ENCODE results near the gene AFG3L2.
"Not testable (repeated sequence)": the region's sequence is repeated elsewhere in the genome, so short reads cannot be mapped to it uniquely, and the experiment has no call there.

AFG3L2 gene

GRCh38 chr18:12383759-12384158, 6.7 kb upstream of the AFG3L2 start:
- not testable (repeated sequence) for H3K4me3 Mint-ChIP-seq; H3K27me3 Mint-ChIP-seq (ENCODE audit: low read depth); H3K9me3 Mint-ChIP-seq; H3K27ac Mint-ChIP-seq; DNase-seq (ENCODE audit: low spot score); H3K4me1 Mint-ChIP-seq (ENCODE audit: low read depth); H3K36me3 Mint-ChIP-seq (ENCODE audit: low read depth)

- H3K27me3 Mint-ChIP-seq (ENCODE audit: low read depth); H3K27ac Mint-ChIP-seq; H3K4me3 Mint-ChIP-seq; DNase-seq (ENCODE audit: low spot score); H3K4me1 Mint-ChIP-seq (ENCODE audit: low read depth); H3K36me3 Mint-ChIP-seq (ENCODE audit: low read depth); H3K9me3 Mint-ChIP-seq: not testable (repeated sequence)
Measured at GRCh38 chr18:12382221-12382814, 5.3 kb upstream of the AFG3L2 start.

- Mint-ChIP-seq H3K27ac (peak overlapping the region; percentile 86), H3K36me3 (ENCODE audit: low read depth) (peaks cover 12% of the 10 kb centered on the region), H3K4me1 (ENCODE audit: low read depth) (peaks cover 27% of the 10 kb centered on the region), H3K4me3 (peak overlapping the region; percentile 91)
- not testable (repeated sequence) for H3K9me3 Mint-ChIP-seq; DNase-seq (ENCODE audit: low spot score); H3K27me3 Mint-ChIP-seq (ENCODE audit: low read depth)
Measured at GRCh38 chr18:12378198-12378558, 1.2 kb upstream of the AFG3L2 start.

GRCh38 chr18:12377556-12378197, 650 bp upstream of the AFG3L2 start:
- no peak for DNase-seq (ENCODE audit: low spot score)
- Mint-ChIP-seq H3K27ac (peak overlapping the region; percentile 86), H3K9me3 (no peaks in the 10 kb centered on the region), H3K4me1 (ENCODE audit: low read depth) (peaks cover 32% of the 10 kb centered on the region), H3K27me3 (ENCODE audit: low read depth) (peaks cover 2% of the 10 kb centered on the region), H3K4me3 (peak overlapping the region; percentile 91), H3K36me3 (ENCODE audit: low read depth) (peaks cover 12% of the 10 kb centered on the region)

- peaks cover 2% of the 10 kb centered on the region for H3K27me3 Mint-ChIP-seq (ENCODE audit: low read depth)
- H3K27ac Mint-ChIP-seq = peak overlapping the region; percentile 92
- H3K4me1 Mint-ChIP-seq (ENCODE audit: low read depth) = peaks cover 45% of the 10 kb centered on the region
- H3K36me3 Mint-ChIP-seq (ENCODE audit: low read depth) = peaks cover 15% of the 10 kb centered on the region
- H3K9me3 Mint-ChIP-seq = no peaks in the 10 kb centered on the region
- DNase-seq (ENCODE audit: low spot score) = no peak
- peak overlapping the region; percentile 91 for H3K4me3 Mint-ChIP-seq
Measured at GRCh38 chr18:12376034-12376753, 833 bp downstream of the AFG3L2 start.

GRCh38 chr18:12374401-12374800, 2.6 kb downstream of the AFG3L2 start:
- peaks cover 2% of the 10 kb centered on the region for H3K27me3 Mint-ChIP-seq (ENCODE audit: low read depth)
- no peaks in the 10 kb centered on the region for H3K9me3 Mint-ChIP-seq
- H3K4me3 Mint-ChIP-seq = peak overlapping the region; percentile 73
- no peak for DNase-seq (ENCODE audit: low spot score)
- H3K36me3 Mint-ChIP-seq (ENCODE audit: low read depth) = peaks cover 21% of the 10 kb centered on the region
- H3K27ac Mint-ChIP-seq = peak overlapping the region; percentile 56
- H3K4me1 Mint-ChIP-seq (ENCODE audit: low read depth) = peaks cover 47% of the 10 kb centered on the region

- Mint-ChIP-seq H3K36me3 (ENCODE audit: low read depth) (peaks cover 24% of the 10 kb centered on the region), H3K4me3 (peak overlapping the region; percentile 4), H3K4me1 (ENCODE audit: low read depth) (peaks cover 47% of the 10 kb centered on the region)
Measured at GRCh38 chr18:12373771-12374116, 3.3 kb downstream of the AFG3L2 start.

GRCh38 chr18:12373116-12373770, 3.8 kb downstream of the AFG3L2 start:
- Mint-ChIP-seq H3K4me1 (ENCODE audit: low read depth) (peaks cover 47% of the 10 kb centered on the region), H3K27ac (no peak overlapping the region), H3K9me3 (no peaks in the 10 kb centered on the region), H3K36me3 (ENCODE audit: low read depth) (peaks cover 24% of the 10 kb centered on the region), H3K4me3 (peak overlapping the region; percentile 42), H3K27me3 (ENCODE audit: low read depth) (no peaks in the 10 kb centered on the region)
- no peak for DNase-seq (ENCODE audit: low spot score)

More at GRCh38 chr18:12373771-12374116, 3.3 kb downstream of the AFG3L2 start:
- no peak overlapping the region for H3K27ac Mint-ChIP-seq
- no peak for DNase-seq (ENCODE audit: low spot score)
- H3K27me3 Mint-ChIP-seq (ENCODE audit: low read depth) = peaks cover 2% of the 10 kb centered on the region
- no peaks in the 10 kb centered on the region for H3K9me3 Mint-ChIP-seq

GRCh38 chr18:12372406-12372805, 4.6 kb downstream of the AFG3L2 start:
- DNase-seq (ENCODE audit: low spot score) = no peak
- Mint-ChIP-seq H3K36me3 (ENCODE audit: low read depth) (peaks cover 24% of the 10 kb centered on the region), H3K27ac (peak overlapping the region; percentile 17), H3K9me3 (no peaks in the 10 kb centered on the region), H3K27me3 (ENCODE audit: low read depth) (no peaks in the 10 kb centered on the region), H3K4me3 (peak overlapping the region; percentile 42), H3K4me1 (ENCODE audit: low read depth) (peaks cover 40% of the 10 kb centered on the region)

GRCh38 chr18:12371590-12371989, 5.4 kb downstream of the AFG3L2 start:
- no peak for DNase-seq (ENCODE audit: low spot score)
- peaks cover 40% of the 10 kb centered on the region for H3K4me1 Mint-ChIP-seq (ENCODE audit: low read depth)
- peak overlapping the region; percentile 59 for H3K27ac Mint-ChIP-seq
- no peaks in the 10 kb centered on the region for H3K9me3 Mint-ChIP-seq
- peaks cover 31% of the 10 kb centered on the region for H3K36me3 Mint-ChIP-seq (ENCODE audit: low read depth)
- H3K4me3 Mint-ChIP-seq = peak overlapping the region; percentile 40
- no peaks in the 10 kb centered on the region for H3K27me3 Mint-ChIP-seq (ENCODE audit: low read depth)

- H3K4me3 Mint-ChIP-seq = no peak overlapping the region
- peaks cover 29% of the 10 kb centered on the region for H3K4me1 Mint-ChIP-seq (ENCODE audit: low read depth)
- peaks cover 40% of the 10 kb centered on the region for H3K36me3 Mint-ChIP-seq (ENCODE audit: low read depth)
- no peak for DNase-seq (ENCODE audit: low spot score)
- no peak overlapping the region for H3K27ac Mint-ChIP-seq
- H3K27me3 Mint-ChIP-seq (ENCODE audit: low read depth) = no peaks in the 10 kb centered on the region
- no peaks in the 10 kb centered on the region for H3K9me3 Mint-ChIP-seq
Measured at GRCh38 chr18:12369211-12369610, 7.8 kb downstream of the AFG3L2 start.

- peaks cover 40% of the 10 kb centered on the region for H3K36me3 Mint-ChIP-seq (ENCODE audit: low read depth)
- H3K27me3 Mint-ChIP-seq (ENCODE audit: low read depth) = no peaks in the 10 kb centered on the region
- no peak overlapping the region for H3K4me3 Mint-ChIP-seq
- no peak for DNase-seq (ENCODE audit: low spot score)
- peaks cover 12% of the 10 kb centered on the region for H3K4me1 Mint-ChIP-seq (ENCODE audit: low read depth)
- no peaks in the 10 kb centered on the region for H3K9me3 Mint-ChIP-seq
- no peak overlapping the region for H3K27ac Mint-ChIP-seq
Measured at GRCh38 chr18:12366784-12367183, 10.2 kb downstream of the AFG3L2 start.

GRCh38 chr18:12366379-12366778, 10.6 kb downstream of the AFG3L2 start:
- Mint-ChIP-seq H3K27ac (no peak overlapping the region), H3K9me3 (no peaks in the 10 kb centered on the region), H3K4me3 (no peak overlapping the region), H3K4me1 (ENCODE audit: low read depth) (peaks cover 8% of the 10 kb centered on the region), H3K27me3 (ENCODE audit: low read depth) (no peaks in the 10 kb centered on the region), H3K36me3 (ENCODE audit: low read depth) (peaks cover 41% of the 10 kb centered on the region)
- no peak for DNase-seq (ENCODE audit: low spot score)
